GM21515 (cell line): ENCODE measurements around the gene PNPT1.
"Not testable (repeated sequence)": the region's sequence is repeated elsewhere in the genome, so short reads cannot be mapped to it uniquely, and the experiment has no call there.

Source experiments
- ATAC-seq: cut with Tn5 transposase; IDR thresholded peaks from one replicate; pipeline ENCODE4 v1.9.1; 2021; ENCODE audit not compliant: unreplicated experiment

Gene PNPT1

DNA sequence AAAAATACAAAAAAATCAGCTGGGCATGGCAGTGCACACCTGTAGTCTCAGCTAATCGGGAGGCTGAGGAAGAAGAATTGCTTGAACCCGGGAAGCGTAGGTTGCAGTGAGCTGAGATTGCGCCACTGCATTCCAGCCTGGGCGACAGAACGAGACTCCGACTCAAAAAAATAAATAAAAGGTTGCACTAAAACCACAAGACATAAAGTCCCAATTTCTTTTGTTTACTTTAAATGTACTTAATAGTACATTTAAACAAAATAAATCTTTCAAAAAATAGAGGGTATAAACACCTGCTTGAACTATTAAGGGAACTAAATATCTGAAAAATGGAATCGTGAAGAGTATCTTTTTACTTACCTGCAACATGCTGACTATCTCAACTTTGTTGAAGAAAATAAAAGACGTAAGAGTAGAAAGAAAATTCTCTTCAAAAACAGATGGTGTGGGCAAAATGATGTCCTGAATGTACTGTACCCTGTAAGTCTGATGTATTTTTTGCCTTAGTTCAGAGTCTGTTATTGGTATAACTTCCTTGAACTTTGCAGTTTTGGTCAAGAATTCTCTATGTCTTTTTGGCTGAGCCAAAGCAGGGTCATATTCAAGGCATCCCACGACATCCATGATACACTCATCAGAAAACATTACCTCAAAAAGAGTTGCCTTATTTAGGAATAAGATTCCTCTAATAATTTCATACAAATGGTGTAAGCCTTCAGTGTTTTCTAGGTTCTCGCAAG, 95.4 kb downstream of the PNPT1 start:
- ATAC-seq: no peak

DNA sequence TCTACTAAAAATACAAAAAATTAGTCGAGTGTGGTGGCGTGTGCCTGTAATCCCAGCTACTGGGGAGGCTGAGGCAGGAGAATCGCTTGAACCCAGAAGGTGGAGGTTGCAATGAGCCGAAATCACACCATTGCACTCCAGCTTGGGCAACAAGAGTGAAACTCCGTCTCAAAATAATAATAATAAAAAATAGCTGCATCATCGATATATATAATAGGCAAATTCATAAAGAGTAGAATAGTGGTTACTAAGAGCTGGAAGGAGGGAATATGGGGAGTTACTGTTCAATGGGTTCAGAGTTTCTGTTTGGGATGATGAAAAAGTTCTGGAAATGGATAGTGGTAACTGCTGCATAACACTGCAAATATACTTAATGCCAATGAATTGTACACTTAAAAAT, 96.8 kb downstream of the PNPT1 start:
- ATAC-seq: not testable (repeated sequence)

DNA sequence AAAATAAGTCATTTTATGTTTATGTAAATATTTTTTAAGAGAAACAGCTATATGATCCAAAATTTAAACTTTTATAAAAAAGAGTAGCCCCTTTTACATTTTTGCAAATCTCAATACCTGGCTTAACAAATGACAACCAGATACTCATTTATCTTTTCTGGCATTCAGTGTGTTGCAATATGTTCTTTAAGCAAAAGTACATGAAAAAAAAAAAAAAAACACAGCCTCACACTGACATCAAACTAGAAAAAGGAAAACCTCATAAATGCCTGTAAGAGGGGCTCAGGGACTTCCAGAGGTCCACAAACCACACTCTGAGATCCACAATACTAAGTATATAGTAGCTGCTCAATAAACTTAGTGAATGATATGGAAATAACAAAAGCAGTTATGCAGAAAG, 98.1 kb downstream of the PNPT1 start:
- no peak for ATAC-seq

DNA sequence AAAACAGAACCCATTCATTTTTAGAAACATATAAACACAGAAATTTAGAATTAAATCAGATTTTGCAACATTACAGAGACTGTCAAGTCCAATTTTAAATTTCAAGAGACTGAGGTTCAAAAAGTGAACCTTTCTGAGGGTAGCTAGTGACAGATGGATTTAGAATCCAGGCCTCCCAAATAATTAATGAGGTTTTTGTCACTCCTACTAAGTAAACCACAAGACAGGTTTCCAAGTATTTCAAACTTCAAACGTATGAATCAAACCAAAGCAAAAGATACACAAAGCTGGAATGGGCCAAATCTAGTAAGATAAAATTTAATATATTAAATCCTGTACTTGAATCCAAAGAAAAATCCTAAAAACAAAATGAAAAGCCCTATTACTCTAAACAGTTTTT, 101.5 kb downstream of the PNPT1 start:
- ATAC-seq: no peak

DNA sequence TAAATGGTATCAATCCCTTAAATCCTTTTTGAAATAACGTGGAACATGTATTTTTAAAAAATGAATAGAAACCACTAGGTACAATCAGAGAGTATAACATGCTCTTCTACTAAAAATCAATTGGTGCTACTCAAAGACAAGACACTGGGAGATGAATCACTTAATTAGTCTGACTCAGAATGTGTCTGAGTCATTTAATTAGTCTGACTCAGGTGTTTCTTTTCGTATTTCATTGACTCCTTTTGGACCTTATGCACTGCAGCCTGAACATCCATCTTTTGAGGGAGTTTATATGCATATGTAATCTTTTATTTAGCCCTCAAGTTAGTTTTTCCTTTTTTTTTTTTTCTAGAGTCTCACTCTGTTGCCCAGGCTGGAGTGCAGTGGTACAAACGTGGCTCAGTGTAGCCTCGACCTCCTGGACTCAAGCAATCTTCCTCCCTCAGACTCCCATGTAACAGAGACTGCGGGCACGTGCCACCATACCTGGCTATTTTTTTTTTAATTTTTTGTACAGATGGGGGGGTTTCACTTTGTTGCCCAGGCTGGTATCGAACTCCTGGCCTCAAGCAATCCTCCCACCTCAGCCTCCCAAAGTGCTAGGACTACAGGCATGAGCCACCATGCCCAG, 102.7 kb downstream of the PNPT1 start:
- no peak for ATAC-seq

DNA sequence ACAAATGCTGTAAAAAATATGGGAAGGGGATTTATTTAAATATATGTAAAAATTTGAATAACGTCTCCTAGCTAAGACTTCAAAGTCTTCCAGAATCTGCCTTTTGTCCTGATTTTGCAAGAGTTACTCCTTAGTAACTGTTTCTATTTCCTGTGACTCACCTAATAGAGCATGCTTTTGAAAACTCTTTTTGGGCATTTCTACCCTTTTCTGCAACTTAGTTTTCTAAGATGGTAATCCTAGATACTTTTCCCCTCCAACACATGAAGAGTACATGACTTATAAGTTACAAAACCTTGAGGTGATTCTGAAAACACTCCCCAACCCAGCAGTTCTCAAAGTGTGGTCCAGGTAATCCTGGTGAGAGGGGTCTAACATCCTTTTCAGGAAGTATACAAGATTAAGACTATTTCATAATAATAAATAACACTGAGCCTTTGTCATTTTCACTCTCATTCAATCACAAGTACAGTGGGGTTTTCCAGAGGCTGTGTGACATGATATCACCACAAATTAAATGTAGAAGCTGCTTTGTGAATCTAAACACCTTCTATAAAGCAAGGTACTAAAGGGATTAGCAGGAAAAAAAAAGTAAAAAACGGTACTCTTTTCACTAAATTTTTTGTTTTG, 108.1 kb downstream of the PNPT1 start:
- no peak for ATAC-seq
